HS-5 (cell line): Measurements from ENCODE around the gene TTLL10.
"Not testable (repeated sequence)": the region's sequence is repeated elsewhere in the genome, so short reads cannot be mapped to it uniquely, and the experiment has no call there.

ENCODE experiments used
- DNase-seq: peaks from one replicate; pipeline ENCODE4 v3.0.0-alpha.2; 2012; ENCODE audit warnings: low read depth

The TTLL10 gene

GRCh38 chr1:1171546-1172340 lies 1.9 kb upstream of the TTLL10 start:
- no peak for DNase-seq

DNA sequence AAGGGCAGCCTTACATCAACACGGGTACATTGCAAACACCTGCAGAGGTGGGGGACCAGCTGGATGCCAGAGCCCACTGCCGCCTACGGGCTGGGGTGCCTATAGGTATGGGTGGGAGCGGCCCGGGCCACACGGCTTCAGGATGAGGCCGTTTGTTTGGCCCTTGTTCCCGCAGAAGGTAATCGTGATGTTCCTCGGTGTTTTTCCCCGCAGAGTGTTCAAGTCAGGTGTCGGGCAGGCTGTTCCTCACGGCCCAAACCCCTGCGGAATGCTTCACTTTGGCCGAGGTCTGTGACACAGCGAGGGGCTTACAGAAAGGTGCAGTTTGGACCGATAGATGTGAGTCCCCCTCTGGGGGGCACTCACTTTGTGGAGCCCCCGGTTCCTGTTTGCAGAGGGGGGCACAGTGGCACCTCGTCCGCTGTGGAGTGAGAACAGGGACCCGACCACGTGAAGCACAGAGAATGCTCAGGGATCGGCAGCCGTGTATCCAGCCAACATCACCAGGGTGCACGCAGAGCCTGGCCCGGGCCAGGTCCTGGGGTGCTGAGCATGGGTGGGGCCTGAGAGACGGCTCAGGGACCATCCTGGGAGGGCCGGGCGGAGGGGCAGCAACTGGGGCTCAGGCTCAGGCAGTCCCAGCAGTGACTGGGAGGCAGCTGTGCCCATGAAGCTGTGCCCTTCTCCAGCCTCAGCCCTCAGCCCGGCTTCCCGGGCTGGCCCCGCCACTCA lies 453 bp upstream of the TTLL10 start:
- no peak for DNase-seq

DNA sequence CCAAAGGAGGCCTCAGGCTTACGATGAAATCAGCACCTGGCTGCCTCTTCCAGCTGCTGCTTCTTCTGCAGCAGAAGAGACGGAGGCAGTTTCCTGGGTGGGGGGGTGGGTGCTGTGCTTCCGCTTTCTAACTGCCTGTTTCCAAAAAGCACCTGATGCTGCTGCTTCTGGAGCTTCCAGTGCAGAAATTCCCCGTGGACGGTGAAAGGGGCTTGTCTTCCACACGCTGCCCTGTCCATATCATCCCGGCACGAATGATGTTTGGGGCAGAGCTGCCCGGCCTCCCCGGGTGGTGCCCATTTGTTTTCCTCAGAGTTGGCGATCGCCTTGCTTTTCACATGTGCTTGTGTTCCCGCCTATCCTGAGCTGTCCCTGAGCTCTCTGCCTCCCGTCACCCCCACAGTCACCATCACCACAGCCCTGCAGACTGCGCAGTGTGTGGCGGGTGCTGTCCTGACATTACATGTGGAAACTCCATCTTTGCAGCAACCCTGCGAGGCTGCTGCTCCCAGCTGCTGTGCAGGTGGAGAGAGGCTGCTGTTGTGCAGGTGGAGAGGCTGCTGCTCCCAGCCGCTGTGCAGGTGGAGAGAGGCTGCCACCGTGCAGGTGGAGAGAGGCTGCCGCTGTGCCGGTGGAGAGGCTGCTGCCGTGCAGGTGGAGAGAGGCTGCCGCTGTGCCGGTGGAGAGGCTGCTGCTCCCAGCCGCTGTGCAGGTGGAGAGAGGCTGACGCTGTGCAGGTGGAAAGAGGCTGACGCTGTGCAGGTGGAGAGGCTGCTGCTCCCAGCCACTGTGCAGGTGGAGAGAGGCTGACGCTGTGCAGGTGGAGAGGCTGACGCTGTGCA lies 1.8 kb downstream of the TTLL10 start:
- no peak for DNase-seq

DNA sequence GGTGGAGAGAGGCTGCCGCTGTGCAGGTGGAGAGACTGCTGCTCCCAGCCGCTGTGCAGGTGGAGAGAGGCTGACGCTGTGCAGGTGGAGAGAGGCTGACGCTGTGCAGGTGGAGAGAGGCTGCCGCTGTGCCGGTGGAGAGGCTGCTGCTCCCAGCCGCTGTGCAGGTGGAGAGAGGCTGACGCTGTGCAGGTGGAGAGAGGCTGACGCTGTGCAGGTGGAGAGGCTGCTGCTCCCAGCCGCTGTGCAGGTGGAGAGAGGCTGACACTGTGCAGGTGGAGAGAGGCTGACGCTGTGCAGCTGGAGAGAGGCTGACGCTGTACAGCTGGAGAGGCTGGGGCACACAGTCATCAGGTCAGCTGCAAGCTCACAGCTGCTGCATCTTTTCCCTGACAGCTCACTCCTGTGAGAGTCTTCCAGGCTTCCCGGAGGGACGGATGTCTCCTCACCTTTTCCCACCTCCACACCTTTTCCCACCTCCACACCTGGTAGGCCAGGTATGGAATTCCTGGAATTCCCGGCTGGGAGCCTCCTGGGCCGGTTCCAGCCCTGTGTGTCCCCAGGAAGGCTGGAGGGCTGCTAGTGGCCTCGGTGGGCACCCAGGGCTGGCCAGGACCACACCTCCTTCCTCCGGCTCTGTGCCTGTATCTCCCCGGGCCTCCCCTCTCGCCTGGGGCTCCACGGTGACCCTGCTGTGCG lies 2.5 kb downstream of the TTLL10 start:
- not testable (repeated sequence) for DNase-seq

GRCh38 chr1:1176931-1177330 lies 3.3 kb downstream of the TTLL10 start:
- DNase-seq = no peak

DNA sequence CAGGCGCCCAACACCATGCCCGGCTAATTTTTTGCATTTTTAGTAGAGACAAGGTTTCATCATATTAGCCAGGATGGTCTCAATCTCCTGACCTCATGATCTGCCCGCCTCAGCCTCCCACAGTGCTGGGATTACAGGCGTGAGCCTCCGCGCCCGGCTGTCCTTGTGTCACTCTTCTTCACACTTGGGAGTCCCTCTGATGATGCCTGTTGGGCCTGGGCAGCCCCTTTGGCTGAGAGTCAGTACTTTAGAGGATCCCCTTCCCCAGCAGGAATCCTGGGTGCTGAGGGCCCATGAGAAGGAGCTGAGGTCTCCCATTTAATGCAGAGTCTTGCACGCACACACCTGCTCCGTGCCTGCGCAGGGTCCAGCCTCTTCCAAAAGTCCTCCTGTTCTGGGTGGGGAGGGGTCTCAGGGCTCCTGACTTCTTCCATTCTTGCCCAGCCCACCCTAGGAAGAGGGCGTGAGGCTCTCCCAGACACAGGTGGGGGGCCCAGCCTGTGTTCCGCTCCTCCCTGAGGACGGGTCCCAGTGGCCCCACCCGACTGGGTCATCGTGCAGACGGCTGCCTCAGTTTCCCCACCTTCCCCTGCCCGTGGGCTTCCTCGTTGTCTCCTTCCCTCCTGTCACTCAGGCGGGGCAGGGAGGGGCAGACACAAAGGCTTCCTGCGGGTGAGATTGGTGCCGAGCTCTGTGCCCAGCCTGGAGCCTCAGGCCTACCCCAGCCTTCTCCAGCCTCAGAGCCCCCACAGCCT lies 3.9 kb downstream of the TTLL10 start:
- DNase-seq = no peak

GRCh38 chr1:1178794-1179331 lies 5.2 kb downstream of the TTLL10 start:
- DNase-seq = no peak

DNA sequence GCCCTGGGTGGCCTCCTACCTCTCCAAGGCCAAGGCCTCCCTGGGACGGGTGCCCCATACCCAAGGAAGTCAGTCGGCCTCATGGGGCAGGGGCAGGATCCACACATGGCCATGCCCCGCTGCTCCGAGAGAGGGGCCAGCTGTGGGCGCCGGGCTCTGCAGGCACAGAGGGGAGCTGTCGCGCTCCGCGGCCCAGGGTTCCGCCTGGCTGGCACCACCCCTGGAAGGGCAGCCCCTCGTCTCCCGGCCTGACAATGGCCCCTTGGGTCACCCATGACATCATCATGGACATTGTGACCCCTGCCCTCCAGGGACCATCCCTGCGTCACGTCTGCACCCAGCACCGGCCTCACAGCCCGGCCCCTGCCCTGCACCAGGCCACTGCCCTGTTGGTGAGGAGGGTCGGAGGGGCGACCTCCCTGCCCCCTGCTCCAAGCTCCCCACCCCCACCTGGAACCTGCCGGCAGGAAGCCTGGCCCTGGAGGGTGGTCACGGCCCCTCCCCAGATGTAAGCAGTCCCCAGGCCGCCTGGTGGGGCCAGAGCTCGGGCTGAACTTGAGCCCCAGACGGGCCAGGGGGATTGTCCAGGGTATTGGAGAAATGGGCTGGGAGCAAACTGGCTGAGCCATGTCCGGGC lies 5.8 kb downstream of the TTLL10 start:
- DNase-seq = no peak

- DNase-seq = no peak
Observed at GRCh38 chr1:1179983-1180861, 6.5 kb downstream of the TTLL10 start.

DNA sequence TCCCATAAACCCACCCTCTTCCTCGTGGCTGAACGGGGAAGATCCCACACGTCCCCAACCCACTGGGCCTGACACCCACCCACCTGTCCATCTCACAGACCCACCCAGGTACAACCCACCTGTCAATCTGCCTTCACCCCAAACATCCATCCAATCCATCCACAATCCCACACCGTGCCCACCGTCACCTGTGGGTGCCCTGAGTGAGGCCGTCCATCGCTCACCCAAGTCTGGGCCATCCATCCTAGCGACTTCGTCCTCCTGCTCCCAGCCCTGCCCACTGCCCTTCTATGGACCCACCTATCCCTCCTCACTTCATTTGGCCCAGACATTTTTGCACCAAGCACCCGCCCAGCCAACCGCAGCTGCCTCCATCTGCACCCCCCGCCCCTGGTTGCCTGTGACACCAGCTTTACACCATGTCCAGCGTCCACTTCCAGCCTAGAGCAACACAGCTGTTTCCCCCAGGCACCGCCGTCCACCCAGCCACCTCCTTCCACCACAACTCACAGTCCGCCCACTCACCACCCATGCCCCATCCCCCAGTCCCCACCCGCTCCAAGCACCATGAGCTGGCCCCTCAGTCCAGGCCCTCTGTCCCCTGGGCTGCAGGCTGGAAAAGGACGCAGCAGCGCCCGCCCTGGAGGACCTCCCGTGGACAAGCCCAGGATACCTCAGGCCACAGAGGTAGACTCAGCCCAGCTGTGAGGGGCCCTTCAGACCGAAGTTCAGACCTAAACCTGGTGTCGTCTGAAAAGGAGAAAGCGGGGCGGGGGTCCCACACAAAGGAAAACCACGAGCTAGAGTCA lies 7.7 kb downstream of the TTLL10 start:
- no peak for DNase-seq

GRCh38 chr1:1181938-1182410 lies 8.3 kb downstream of the TTLL10 start:
- no peak for DNase-seq

DNA sequence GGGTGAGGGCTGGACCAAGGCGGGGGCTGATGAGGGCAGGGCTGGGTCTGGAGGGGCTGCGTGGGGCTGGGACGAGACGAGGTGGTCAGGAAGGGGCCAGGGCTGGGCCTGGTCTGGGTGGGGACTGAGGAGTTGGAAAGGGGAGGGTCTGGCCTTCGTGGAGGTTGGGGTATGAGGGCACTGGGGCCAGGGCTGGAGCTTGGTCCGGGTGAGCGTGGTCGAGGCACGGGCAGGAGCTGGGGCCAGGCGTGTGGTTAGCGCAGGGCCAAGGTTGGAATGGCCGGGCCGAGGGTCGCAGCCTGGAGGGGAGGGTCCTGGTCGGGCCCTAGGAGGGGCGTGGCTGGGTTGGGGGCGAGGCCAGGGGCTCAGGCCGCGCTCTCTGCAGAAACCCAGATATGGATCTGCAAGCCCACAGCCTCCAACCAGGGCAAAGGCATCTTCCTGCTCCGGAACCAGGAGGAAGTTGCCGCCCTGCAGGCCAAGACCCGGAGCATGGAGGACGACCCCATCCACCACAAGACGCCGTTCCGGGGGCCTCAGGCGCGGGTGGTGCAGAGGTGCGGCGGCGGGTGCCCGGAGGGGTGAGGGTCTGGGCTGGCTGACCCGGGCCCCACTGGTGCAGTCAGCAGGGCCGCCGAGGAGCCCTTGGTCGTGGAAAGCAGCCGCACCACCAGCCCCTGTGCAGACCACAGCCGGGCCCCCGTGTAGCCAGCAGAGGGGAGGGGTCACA lies 9.0 kb downstream of the TTLL10 start:
- no peak for DNase-seq

- DNase-seq = no peak
Observed at GRCh38 chr1:1183221-1183747, 9.6 kb downstream of the TTLL10 start.

DNA sequence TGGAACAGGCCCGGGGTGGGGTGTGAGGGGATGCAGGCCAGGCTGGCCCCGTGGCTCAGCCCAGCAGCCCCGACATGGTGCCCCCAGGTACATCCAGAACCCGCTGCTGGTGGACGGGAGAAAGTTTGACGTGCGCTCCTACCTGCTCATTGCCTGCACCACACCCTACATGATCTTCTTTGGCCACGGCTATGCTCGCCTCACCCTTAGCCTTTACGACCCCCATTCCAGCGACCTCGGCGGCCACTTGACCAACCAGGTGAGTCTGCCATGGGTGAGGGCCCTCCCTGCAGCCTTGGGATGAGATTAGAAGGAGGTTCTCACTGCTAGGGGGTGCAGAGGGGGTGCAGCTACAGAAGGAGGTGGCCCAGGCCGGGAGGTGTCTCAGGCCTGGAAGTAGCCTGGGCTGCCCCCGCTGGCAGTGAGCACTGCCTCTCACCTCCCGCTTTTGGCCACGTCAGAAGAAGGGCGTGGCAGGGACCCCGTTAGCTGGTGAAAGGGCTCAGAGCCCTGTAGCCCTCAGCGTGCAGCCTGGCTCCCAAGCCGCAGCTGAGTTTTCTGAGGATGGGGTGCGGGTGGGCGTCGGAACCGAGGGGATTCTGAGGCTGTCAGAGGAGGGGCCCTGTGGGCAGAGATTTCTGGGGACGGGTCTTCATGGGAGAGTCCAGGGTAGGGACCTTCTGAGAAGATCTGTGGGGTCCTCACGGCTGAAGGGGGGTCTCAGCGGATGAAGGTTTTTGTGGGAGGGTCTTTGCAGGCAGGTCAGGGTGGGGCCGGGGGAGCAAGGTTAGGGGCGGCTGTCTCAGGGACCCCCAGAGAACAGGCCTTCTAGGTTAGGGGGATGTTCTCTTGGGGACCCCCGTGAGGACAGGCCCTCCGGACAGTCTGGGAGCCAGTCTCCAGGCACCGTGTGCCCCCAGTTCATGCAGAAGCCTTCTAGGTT lies 10.4 kb downstream of the TTLL10 start:
- DNase-seq = no peak

GRCh38 chr1:1185101-1185765 lies 11.6 kb downstream of the TTLL10 start:
- DNase-seq = no peak

GRCh38 chr1:1187938-1188337 lies 14.3 kb downstream of the TTLL10 start:
- DNase-seq = no peak
